Raji (cell line): Measurements from ENCODE around the gene SPRR2B.

ENCODE experiments used
- POLR2A ChIP-seq: IDR thresholded peaks from 2 replicates; pipeline ENCODE4 v1.6.1; 2011; ENCODE audit warnings: low read depth, low read length, control low read depth; ENCODE audit not compliant: insufficient read depth

The SPRR2B gene

DNA sequence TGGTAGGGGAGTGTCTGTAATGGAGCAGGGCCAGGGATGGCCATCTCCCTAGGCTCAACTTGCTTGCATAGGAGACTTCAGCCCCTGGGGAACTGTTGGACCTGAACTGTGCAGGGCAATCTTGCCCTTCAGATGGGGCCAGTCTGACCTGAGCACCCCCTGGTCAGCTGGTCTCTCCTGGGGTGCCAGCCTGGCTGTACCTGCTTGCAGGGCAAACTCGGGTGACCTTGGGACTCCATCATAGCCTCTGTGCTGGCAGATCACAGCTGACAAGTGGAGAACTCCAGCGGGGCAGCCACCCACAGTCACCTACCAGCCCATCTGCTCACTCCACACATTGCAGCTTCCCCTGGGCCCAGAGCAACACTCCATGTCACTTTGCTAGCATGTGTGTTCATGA is 22.2 kb downstream of the SPRR2B start:
- TF ChIP-seq POLR2A, result no peak

DNA sequence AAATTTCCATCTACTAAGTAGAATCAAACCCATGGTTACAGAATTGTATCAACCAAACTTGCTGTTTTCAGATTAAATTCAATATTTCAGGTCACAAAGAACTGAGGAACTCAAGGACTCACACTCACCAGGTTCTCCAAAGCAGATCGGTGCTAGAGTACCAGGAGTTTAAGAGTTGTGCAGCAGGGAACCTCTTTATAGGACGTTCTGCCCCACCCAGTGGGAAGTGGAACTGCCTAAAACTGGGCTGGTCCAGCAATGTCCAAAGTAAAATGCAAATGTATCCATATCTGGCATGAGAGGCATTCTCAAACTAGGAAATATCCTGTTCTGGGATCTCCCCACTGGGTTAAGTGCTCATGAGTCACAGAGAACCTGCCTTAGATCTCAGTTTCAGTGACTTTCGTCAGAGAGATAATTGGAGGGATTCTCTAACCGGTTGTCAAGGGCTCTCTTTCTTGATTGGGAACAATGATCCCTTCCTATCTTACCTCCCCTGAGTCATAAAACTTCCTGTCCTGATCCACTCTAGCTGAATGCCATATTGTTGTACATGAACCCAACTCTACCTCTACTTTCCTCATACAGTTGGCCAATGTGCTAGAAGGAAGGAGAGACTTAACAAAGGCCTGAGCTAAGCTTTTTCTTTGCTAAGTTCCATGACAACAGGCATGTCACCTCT is 30.3 kb downstream of the SPRR2B start, which contains the start of gene SPRR2D:
Gene SPRR2D, minus strand, starts transcription at position 171 of the 682 bp plus-strand sequence. CDS start 774 bp downstream, outside the sequence.
- TF ChIP-seq POLR2A, result no peak

DNA sequence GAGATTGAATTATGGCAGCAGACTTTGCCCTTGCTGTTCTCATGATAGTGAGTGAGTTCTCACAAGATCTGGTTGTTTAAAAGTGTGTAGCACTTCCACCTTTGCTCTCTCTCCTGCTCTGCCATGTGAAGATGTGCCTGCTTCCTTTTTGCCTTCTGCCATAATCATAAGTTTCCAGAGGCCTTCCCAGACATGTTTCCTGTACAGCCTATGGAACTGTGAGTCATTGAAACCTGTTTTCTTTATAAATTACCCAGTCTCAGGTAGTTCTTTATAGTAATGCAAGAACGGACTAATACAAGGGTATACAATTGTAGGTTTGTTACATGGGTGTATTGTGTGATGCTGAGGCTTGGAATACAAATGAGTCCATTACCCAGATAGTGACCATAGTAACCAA is 36.2 kb downstream of the SPRR2B start:
- TF ChIP-seq POLR2A, result no peak

DNA sequence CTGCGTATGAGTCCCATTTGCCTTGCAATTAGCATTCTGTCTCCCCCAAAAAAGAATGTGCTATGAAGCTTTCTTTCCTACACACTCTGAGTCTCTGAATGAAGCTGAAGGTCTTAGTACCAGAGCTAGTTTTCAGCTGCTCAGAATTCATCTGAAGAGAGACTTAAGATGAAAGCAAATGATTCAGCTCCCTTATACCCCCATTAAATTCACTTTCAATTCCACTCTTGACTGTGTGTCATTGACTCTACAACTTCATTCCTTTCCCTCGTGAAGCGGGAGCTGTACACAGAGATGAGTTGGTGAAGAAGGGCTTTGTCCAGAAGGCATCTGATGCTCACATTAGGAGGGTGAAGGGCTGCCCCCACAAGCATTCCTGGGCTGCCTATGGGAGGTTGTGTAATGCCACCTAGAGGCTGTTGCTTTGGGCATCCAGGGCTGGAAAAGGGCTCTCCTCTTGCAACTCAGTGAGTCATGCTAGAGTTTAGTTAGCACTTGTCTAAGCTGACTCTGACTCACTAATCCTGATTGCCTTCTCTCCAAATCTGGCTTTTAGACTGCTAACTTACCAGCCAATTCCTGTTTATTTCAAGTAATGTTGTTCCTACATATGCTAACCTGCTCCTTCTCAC is 38.6 kb downstream of the SPRR2B start:
- no peak for TF ChIP-seq POLR2A

DNA sequence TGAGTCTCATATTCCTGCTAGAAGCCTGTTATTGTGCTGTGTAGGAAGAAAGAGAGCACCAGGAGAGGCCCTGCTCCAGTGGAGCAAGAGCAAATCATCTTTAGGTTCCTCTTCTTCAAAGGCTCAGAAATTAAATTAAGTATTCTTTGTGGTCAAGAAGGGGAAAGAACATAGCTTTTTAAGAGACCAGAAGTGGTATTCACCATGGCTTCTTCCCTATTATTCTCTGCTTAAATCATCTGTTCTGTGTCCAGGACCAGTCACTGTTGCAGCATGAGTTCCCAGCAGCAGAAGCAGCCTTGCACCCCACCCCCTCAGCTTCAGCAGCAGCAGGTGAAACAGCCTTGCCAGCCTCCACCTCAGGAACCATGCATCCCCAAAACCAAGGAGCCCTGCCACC is 39.3 kb downstream of the SPRR2B start:
- no peak for TF ChIP-seq POLR2A

DNA sequence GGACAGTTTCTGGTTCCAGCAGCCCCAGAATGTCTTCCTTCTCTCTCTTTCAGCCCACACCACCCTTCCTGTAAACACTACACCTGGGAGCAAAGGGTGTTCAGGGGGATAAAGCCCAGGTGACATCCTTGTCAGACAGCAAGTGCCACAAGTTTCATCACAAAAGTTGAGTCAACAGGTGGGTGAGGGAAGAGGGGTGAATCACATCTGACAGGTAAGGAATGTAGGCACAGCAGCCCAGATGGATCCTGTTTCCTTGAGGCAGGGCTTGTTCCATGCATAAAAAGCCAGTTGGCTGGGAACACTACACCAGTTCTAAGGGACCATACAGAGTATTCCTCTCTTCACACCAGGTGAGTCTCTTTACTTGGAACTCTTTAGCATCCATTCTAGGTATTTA is 40.5 kb downstream of the SPRR2B start, which contains the start of gene SPRR1B:
Gene SPRR1B, plus strand, starts transcription at position 309 of the 400 bp plus-strand sequence. CDS start 1,143 bp downstream, outside the sequence.
- no peak for TF ChIP-seq POLR2A

DNA sequence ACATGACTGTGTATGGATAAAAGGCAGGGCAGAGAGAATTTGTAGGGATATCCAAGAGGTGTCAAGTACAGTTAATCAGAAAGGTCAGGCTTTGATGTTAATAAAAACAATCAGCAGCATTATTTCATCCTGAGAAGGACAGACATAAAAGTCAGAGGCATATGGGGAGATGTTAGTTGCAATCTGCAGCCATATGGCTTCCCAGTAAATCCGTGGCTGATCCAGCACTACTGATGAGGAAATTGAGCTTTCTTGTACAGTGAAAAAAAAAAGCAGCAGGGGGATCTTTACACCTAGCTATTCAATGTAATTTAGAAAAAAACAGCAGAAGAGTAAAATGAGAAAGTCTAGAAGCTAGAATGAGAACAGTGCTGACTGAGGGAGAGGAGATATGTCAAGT is 42.6 kb downstream of the SPRR2B start:
- TF ChIP-seq POLR2A, result no peak

DNA sequence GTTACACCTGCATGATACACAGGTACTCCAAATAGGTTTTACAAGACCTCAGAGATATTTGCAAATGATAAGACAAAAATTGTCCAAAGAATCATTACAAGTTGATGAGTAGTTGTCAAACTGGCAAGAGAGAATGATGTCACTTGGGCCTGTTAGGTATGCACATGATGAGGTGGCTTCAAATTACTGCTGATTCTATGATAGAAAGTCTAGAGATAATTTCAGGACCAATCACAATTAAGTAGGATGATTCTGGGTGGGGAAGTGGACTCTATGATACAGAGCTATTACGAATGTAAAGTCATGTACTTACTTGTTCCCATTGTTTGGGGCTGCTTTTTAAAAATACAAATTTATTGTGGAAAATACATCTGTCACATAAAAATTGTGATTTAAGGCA is 45.6 kb downstream of the SPRR2B start:
- TF ChIP-seq POLR2A, result no peak

DNA sequence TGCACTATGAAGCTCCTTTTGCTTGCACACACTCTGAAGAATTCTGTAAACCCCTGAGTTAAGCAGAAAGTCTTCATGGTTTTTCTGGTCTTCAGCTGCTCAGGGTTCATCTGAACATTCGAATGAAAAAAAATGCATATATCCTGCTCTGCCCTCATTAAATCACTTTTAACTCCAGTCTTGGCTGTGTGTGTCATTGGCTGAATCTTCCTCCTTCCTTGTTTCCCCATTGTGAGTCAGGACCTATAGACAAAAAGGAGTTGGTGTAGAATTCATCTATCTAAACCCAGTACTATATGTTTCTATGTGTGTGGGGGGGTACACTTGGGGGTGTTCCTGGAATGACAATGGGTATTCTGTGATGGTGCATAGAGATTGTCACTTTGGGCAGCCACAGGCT is 47.0 kb downstream of the SPRR2B start:
- no peak for TF ChIP-seq POLR2A

DNA sequence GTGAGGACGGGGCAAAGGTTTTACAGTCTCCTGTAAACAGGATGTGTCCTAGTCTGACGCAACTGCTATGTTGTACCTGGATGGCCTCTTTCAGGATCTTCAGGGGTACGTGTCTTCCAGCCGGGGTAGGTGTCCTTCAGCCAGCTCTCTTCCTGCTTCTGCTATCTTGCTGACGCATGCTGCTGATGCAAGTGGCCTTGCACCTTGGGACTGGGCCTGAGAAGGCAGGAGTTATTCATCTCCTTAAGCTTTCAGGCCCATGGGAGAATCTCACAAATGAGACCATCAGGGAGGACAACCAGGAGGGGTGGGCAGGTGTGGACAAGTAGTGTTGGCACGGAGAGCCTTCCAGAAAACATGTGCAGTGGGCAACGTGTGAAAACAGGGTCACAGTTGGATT is 48.3 kb downstream of the SPRR2B start:
- TF ChIP-seq POLR2A, result no peak
